ENCODE measurements around the gene MRGPRG. TPM values are rescaled to one million over a fixed set of nuclear protein-coding genes. Genes with fewer than 3 reads are reported as not detected.

Gene MRGPRG
- total and polyA plus RNA-seq, 9 of the 15 experiments (the other 6 are each of a cell fraction or from before 2014, with no cell fraction given), result not detected

DNA sequence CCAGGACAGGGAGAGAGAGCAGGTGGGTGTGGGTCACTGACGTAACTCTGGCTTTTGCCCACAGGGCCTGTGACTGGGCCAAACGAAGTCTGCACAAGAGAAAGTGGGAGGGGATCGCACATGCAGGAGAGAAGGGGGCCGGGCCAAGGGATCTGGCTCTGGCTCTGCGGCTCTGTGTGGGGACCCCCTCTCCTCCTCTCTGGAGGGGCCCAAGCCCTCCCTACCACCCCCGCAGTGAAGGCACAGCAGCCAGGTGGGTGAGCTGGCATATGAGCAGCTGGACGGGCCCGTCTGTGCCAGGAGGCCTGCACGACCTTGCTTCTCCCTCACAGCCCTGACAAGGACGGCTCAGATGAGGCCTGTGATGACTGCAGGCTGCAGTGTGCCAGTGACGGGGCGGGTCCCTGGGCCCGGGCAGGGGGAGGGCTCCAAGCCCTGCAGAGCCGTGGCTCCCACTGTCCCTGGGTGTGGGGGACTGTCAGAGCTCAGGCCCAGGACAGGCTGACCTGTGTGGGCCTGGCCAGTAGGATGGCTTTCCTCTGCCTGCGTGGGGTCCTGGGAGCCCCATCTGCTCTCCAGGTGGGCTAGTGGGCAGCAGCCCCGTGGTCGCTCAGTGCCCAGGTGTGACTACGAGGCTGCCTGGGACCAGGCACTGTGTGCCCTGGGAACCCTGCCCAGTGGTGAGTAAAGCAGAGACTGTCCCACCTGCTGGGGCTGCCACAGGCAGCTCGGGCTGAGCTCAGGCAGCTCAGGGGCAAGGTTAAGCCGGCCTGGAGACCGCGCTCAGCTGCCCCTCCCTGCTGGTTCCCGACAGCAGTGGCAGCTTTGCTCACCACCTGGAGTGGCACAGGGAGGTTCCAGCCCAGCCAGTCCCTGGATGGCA lies 22.2 kb downstream of the MRGPRG start:
- Histone ChIP-seq H3K9me3 (replicated peaks; ENCODE audit: control insufficient read depth, insufficient read depth, low read depth, low read length) (no peaks in the 10 kb centered on the region), H3K36me3 (ENCODE audit: control insufficient read depth, insufficient read depth, low read length) (no peaks in the 10 kb centered on the region), H3K27ac (ENCODE audit: extremely low read depth, low read depth, low read length) (no peak overlapping the region), H3K9me1 (ENCODE audit: control insufficient read depth, insufficient read depth, low read length) (no peaks in the 10 kb centered on the region), H4K20me1 (replicated peaks; ENCODE audit: control insufficient read depth, insufficient read depth, low read length) (no peaks in the 10 kb centered on the region; the same call in 1 of the 2 replicates), H3K27me3 (ENCODE audit: control insufficient read depth in 2 of 2, insufficient read depth in 2 of 2, low read length in 2 of 2) (peaks cover 16 to 41% of the 10 kb centered on the region in 2 experiments; a peak in 4 of 5 replicates), H3K4me3 (no peak overlapping the region), H3K4me1 (replicated peaks in 1 of 2; ENCODE audit: control insufficient read depth in 2 of 2, insufficient read depth in 2 of 2, low read length in 2 of 2) (peaks cover 0 to 53% of the 10 kb centered on the region in 2 experiments; a peak in 3 of 5 replicates), H3K4me2 (ENCODE audit: insufficient read depth, low read length) (no peak overlapping the region), H3K79me2 (ENCODE audit: control insufficient read depth, insufficient read depth, low read length) (no peaks in the 10 kb centered on the region), H3K9ac (ENCODE audit: insufficient read depth in 1 of 2, low read depth in 2 of 2, low read length in 2 of 2) (peak overlapping the region in 1 of 2 experiments; percentile 47; a peak in 2 of 4 replicates), H2AFZ (ENCODE audit: low read depth, low read length) (no peak overlapping the region)
- DNase-seq (ENCODE audit: extremely low read depth in 1 of 4, low spot score in 3 of 4) (no peak), FAIRE-seq (no peak), ATAC-seq (no peak)
- WGBS (ENCODE audit: insufficient coverage, low coverage, missing lambda C conversion rate), result 45% methylated on average over 21 of the region's 23 CpGs
- intact Hi-C loops (cut with micrococcal nuclease) (no loop called here), in situ Hi-C loops (cut with MboI) (no loop called here)
- BruUV-seq (replicated peaks), result no TSS peak
- no peak for TF ChIP-seq ZNF696 (CRISPR knock-in tag; conservative IDR thresholded peaks at IDR 0.05)
- no peak for TF ChIP-seq ZNF79 (CRISPR knock-in tag; IDR thresholded peaks at IDR 0.05; ENCODE audit: low read depth)
- TF ChIP-seq, protein P1, sequence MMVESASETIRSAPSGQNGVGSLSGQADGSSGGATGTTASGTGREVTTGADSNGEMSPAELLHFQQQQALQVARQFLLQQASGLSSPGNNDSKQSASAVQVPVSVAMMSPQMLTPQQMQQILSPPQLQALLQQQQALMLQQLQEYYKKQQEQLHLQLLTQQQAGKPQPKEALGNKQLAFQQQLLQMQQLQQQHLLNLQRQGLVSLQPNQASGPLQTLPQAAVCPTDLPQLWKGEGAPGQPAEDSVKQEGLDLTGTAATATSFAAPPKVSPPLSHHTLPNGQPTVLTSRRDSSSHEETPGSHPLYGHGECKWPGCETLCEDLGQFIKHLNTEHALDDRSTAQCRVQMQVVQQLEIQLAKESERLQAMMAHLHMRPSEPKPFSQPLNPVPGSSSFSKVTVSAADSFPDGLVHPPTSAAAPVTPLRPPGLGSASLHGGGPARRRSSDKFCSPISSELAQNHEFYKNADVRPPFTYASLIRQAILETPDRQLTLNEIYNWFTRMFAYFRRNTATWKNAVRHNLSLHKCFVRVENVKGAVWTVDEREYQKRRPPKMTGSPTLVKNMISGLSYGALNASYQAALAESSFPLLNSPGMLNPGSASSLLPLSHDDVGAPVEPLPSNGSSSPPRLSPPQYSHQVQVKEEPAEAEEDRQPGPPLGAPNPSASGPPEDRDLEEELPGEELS (CRISPR knock-in tag; IDR thresholded peaks at IDR 0.05; ENCODE audit: borderline replicate concordance), result no peak
- TF ChIP-seq ZNF41 (CRISPR knock-in tag; conservative IDR thresholded peaks at IDR 0.05), result no peak
- TF ChIP-seq, protein P2, sequence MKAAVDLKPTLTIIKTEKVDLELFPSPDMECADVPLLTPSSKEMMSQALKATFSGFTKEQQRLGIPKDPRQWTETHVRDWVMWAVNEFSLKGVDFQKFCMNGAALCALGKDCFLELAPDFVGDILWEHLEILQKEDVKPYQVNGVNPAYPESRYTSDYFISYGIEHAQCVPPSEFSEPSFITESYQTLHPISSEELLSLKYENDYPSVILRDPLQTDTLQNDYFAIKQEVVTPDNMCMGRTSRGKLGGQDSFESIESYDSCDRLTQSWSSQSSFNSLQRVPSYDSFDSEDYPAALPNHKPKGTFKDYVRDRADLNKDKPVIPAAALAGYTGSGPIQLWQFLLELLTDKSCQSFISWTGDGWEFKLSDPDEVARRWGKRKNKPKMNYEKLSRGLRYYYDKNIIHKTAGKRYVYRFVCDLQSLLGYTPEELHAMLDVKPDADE (conservative IDR thresholded peaks at IDR 0.05; ENCODE audit: control insufficient read depth, low read depth, low read length), result no peak
- no peak for TF ChIP-seq PRMT5 (CRISPR knock-in tag; IDR thresholded peaks at IDR 0.05)
- TF ChIP-seq FOXA3 (CRISPR knock-in tag; conservative IDR thresholded peaks at IDR 0.05 in 1 of 2, IDR thresholded peaks at IDR 0.05 in 1 of 2), result no peak
- no peak for TF ChIP-seq EHMT2 (IDR thresholded peaks at IDR 0.05)
- no peak for TF ChIP-seq POLR2A (conservative IDR thresholded peaks at IDR 0.05)
- TF ChIP-seq KDM5B (IDR thresholded peaks at IDR 0.05; ENCODE audit: insufficient replicate concordance, low read depth, low read length), result no peak
- POLR2A ChIA-PET, result interaction anchor here (0.6 to 0.8 kb wide), 4 partner anchors 8 to 141 kb away, joined by 3 to 5 read pairs (median 4); no protein-coding TSS in a partner anchor
- CTCF ChIA-PET (ENCODE audit: low intra/inter-chr PET ratio), result no interaction called here

All from K562 (cell line).